PC-9 (cell line): ENCODE measurements around the gene SLC35E4.

ENCODE experiments used
- EZH2 ChIP-seq: fragments of 200-600 bp; sonication (generic); IDR thresholded peaks from 2 replicates; pipeline ENCODE4 v1.8.0; 2017; ENCODE audit warnings: antibody characterized with exemption, low read depth
- TF ChIP-seq, protein P1 (sequence below): fragments of 200-600 bp; sonication (generic); conservative IDR thresholded peaks from 2 replicates; pipeline ENCODE4 v1.6.1; 2017; ENCODE audit warnings: mixed run types, antibody characterized with exemption, mild to moderate bottlenecking, moderate library complexity

DNA sequence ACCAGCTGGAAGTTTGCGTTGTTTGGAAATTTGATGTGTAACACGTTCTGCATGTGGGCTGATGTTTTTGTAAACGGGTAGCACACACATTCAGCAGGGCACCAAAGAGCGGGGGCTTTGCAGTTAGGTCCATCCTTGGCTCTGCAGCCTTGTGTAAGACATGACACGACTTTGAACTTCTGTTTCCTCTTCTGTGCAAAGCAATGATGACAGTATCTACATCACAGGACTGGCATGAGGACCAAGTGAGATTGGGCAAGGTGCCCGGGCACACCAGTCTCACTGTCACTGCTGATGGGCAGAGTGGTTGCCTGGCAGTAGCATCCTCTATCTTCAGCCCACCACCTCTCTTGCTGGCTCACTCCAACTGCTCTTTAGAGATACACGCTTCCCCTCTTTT, 25.3 kb upstream of the SLC35E4 start:
- TF ChIP-seq, protein P1, sequence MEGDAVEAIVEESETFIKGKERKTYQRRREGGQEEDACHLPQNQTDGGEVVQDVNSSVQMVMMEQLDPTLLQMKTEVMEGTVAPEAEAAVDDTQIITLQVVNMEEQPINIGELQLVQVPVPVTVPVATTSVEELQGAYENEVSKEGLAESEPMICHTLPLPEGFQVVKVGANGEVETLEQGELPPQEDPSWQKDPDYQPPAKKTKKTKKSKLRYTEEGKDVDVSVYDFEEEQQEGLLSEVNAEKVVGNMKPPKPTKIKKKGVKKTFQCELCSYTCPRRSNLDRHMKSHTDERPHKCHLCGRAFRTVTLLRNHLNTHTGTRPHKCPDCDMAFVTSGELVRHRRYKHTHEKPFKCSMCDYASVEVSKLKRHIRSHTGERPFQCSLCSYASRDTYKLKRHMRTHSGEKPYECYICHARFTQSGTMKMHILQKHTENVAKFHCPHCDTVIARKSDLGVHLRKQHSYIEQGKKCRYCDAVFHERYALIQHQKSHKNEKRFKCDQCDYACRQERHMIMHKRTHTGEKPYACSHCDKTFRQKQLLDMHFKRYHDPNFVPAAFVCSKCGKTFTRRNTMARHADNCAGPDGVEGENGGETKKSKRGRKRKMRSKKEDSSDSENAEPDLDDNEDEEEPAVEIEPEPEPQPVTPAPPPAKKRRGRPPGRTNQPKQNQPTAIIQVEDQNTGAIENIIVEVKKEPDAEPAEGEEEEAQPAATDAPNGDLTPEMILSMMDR = no peak
- TF ChIP-seq EZH2 = no peak
